Dermis microvascular lymphatic vessel endothelial cell (primary cell): ENCODE data around the gene LYZL1. TPM values are rescaled to one million over a fixed set of nuclear protein-coding genes. Genes with fewer than 3 reads are reported as not detected.
"Not testable (repeated sequence)": the region's sequence is repeated elsewhere in the genome, so short reads cannot be mapped to it uniquely, and the experiment has no call there.

Source experiments
- DNase-seq, 2 donors: peaks; one replicate each; pipeline versions ENCODE4 v3.0.0 to v3.0.0-alpha.2; 2010; ENCODE audit warnings: low read depth in 2 of 2
- total RNA-seq: library from RNA; depleted of rRNA; stranded (reverse); fragments of >200 nt; gene quantifications from 2 replicates; pipeline ENCODE4 v1.2.1, GENCODE V29; 2014

The LYZL1 gene
- total RNA-seq, 1 donor from 2014 or later = not detected

DNA sequence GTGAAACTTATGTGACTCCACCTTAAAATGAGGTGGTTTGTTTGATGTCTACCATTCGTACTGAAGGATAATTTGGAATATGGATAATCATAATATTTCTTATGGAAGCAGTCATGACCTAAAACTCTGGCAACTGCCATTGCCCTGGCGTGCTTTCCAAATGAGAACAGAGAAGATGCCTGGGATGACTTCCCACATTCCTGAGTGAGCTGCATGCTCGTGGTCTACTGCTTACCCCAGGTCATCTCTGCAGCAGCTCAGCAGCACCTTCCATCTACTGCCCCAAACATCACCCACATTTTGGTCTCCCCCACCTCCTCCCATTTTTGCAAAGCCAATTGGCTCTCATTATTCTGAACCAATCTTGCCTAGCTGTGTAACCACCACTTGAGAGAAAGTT, 40.1 kb downstream of the LYZL1 start:
- DNase-seq = no peak

DNA sequence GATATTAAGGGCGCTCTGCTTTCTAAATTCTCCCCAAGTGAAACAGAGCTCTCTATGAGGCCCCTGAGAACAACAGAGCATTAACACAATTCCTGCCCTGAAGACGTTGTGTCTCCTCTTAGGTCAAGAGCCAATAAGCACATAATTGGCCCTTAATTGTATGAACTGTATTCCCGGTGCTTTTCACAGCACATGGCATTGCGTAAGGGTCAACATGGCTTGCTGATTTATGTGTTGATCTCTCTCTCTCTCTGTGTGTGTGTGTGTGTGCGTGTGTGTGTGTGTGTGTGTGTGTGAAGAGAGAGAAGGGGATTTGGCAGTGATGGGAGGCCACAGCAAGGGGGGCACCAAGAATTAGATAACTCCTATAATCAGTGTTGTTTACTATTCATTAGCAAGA, 40.5 kb downstream of the LYZL1 start:
- no peak for DNase-seq

DNA sequence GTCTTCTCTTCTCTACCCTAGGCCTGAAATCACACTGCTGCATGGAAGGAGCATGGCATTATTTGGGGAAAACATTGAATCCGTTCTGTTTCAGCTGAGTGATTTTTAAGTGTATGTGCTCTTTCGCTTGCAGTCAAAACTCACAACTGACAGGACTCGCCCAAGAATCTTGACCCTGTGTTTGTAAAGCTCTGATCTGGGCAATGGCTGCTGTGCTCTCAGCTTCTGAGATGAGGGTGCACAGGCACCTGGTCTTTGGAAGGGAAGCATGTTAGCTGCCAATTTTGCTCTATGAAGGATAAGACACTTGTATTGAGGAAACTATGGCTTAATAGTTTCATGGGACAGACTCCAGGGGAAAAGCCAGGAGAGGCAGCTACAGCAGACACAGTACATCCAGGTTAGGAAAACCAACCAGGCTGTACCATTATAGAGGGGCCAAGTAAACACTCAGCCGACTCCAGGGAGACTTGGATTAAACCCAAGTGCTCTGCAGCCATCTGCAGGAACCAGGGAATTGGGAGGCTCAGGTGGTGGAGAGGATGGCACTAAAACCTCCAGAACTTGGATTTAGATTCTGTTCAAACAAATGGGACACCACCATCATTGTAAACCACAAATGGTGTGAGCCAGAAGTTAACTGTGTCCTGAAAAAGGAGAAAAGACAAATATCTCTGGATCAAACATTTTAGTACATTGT, 43.3 kb downstream of the LYZL1 start:
- DNase-seq = no peak

DNA sequence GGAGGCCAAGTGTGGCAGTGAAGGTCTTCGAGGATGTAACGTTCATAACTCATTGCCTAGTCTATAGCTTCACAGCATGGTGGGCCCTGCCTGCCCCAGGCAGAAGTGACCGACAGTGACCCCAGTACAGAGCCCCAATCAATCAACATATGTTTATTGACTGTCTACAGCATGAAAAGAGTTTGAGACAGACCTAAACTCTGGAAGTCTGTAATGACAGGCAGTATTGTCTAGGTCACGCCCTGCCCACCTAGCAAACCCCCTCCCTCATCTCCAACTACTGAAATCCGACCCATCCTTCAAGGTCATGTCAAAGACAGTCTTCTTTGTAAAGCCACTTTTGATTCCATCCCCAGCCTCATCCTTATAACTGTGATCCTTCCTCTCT, 43.9 kb downstream of the LYZL1 start:
- no peak for DNase-seq

DNA sequence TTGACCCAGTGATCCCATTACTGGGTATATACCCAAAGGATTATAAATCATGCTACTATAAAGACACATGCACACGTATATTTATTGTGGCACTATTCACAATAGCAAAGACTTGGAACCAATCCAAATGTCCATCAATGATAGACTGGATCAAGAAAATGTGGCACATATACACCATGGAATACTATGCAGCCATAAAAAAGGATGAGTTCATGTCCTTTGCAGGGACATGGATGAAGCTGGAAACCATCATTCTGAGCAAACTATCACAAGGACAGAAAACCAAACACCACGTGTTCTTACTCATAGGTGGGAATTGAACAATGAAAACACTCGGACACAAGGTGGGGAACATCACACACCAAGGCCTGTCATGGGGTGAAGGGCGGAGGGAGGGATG, 48.7 kb downstream of the LYZL1 start:
- not testable (repeated sequence) for DNase-seq

DNA sequence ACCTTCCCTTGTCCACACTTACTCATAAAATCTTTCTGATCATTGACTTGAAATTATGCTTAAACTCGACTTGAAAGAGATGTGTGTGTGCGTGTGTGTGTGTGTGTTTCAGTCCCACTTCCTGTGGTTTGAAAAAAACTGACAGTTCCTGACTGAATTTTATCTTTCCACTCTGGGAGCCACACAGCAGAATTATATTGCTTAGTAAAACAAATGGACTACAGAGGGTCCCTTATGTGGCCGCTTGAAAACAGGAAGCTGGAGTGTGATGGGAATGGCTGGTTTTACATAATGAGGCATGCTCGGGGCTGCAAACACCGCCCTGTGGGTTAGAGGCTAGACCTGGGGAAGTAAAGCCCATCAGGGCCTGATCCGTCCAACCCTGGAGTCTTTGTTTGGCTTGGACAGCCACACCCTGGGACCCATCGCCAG, 54.8 kb downstream of the LYZL1 start:
- DNase-seq = peak; percentile 20 to 63

DNA sequence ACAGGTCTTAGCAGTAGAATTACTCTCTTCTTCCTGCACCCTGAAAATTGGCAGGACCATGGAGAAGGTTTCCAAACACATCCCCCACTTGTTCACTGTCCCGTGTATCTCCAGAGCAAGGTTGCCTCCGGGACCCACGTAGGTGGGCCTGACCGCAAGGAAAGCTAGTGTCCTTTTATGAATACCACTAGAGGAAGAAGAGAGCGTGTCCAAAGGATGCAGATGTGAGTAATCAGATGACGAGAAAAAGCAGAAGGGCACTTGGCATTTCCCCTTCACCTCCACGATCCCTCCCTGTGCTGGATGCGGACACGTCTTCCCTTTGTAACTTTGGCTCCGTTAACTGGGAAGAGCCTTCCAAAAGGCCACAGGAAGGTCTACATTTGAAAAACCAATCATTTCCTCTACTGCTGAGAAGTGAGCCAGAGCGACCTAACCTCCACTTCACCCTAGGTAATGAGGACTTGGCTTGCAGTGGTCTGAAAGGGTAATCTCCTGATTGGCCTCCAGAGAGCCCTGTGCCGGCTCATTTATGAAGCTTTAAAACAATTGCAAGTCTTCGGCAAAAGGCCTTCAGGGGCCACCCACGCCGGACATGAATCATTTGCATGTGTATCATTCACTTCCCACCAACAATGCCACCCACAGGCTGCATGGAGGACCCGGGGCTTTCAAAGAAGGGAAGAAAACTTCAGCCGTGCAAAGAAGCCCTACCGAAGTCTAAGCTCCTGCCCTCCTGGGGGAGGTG, 55.4 kb downstream of the LYZL1 start:
- peak; percentile 58 to 88 for DNase-seq

DNA sequence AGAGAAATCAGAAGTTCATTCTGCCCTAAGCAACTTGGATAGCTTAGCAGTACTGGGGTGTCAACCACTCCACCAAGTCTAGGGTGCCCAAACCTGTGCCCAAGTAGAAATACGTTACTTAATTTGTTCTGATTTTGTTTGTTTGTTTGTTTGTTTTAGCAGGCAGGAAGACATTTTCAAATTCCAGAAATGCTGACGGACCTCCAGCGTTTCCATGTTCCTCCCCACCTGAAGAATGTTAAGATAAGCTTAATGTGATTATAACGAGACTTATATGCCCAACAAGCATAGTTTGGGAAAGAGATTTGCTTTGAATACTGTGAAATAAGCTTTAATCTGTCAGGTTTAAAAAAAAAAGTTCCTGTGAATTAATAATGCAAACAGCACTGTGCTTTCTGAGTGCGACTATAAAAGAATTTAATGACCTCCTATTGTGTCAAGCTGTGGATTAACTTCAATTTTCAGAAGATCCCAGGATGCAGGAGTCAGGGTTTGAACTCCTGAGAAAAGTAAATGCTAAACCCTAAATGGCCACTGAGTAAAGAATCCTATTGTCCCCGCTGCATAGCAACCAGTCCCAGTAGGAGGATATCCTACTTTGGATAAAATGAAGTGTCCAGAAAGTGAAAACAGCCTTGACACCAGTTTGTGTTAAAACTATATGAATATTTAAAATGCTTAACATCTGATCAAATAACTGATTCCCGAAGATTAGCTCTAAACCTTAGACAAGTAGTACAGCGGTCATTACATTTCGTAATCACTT, 56.5 kb downstream of the LYZL1 start:
- DNase-seq = no peak

DNA sequence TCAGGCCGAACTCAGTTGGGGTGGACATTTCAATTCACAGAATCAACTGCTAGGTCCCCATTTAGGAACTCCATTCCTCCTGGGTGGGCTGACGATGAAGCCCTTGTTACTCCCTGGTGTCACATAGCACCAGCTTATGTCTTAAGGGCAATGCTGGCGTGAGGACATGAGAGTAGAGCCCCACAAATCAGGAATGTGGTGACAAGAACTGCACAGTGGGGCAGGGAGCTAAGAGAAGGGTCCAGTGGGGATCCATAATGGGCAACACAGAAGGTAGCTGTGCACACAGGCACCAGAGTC, 57.0 kb downstream of the LYZL1 start:
- no peak for DNase-seq

DNA sequence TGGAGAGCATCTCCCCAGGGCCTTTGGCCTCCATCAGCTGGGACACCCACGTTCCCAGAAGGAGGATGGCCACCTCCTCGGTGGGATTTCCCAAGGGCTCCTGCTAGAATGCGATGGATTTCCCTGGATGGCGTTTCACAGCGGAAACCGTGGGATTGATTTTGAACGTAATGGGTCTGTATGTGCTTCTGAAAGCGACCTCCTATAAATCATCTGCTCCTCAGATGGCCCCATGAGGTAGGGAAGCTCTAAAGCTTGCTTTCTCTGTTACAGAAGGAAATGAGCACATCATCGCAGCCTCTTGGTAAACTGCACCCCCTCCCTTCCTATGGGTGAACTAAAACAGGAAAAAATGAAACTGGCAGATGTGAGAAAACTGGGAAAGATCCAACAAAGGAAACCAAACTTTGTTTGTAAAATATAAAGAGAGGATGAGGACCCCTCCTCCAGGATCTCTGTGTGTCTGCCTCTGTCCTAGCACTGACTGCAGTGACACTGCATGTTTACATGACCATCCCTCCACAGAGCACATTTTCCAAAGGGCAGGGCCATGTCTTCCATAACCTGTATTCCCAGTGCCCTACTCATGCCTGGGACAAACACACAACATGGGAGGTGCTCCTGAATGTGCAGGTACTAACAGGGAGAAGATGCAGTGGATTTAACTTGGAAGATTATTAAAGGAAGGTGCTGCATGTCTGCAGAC, 57.6 kb downstream of the LYZL1 start:
- DNase-seq = peak in 1 of 2 donors; percentile 25

DNA sequence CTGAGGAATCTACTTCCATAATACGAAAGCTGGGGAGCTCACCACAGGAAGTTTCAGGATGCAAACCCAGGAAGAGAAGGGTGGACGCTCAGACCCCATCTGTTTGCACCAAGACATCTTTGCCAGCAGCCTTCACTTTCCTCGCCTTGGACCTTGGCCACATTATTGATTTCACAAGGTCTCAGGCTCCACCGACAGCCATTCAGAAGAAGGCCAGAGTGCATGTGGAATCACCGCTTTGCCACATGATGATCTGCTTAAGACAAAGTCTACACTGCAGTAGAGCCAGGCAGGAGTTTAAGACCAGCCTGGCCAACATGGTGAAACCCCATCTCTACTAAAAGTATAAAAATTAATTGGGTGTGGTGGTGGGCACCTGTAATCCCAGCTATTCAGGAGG, 60.0 kb downstream of the LYZL1 start:
- DNase-seq = no peak

DNA sequence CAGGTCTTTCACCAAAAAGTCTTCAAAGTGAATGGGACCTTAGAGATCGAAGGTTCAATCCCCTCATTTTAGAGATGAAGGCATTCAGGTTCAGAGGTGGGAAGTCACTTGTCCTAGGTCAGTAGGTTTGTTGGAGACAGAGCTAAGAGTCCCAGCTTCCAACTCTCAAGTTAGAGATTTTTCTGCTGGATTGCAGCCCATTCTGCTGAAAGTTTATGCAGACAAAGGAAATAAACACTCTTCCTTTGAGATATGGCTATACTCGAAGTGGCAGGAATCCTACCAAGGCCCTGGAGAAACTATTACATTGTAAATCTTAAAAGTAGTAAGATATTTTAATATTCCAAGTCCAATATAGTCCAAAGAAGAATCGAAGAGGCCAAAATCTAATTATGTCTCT, 64.4 kb downstream of the LYZL1 start:
- no peak for DNase-seq

DNA sequence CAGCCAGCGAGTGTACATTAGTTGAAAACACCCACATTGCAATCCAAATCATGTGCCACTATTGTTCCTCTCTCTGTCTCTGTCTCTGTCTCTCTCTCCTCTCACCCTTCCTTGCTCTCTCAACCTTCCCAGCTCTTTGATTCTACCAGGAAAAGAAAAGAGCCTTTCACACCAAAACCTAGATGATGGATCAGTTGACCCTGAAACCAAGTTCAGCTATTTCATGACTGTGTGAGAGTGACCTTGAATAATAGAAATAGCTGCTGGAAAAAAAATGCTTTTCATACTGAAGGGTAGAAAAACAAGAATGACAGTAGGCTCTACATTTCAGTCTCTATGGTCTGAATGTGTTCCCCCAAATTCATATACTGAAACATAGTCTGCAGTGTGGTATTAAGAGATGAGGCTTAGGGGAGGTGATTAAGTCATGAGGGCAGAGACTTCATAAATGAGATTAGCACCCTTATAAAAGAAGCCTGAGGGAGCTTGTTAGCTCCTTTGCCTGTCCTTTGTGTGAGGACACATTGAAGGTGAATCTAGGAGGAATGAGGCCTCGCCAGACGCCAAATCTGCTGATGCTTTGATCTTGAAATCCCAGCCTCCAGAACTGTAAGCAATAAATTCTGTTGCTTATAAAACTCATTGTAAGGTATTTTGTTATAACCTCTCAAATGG, 65.2 kb downstream of the LYZL1 start:
- no peak for DNase-seq

DNA sequence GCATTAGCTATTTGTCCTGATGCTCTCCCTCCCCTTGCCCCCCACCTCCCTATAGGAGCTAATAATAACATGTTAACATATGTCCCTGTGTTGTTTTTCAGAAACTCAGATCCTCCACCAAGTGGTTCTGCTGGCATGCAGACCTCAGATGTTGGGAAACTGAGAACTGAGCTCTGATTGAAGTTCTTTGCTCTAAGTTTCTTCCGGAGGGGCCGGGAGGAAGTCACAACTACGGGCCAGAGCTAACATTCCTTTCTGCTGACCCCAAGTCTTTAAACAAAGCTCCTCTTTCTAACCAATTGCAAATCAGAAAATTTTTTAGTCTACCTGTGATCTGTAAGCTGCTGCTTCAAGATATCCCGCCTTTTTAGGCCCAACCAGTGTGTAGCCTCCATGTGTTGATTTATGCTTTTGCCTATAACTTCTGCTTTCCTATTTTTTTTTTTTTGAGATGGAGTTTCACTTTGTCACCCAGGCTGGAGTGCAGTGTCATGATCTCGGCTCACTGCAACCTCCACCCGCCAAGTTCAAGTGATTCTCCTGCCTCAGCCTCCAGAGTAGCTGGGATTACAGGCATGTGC, 66.6 kb downstream of the LYZL1 start:
- no peak for DNase-seq

DNA sequence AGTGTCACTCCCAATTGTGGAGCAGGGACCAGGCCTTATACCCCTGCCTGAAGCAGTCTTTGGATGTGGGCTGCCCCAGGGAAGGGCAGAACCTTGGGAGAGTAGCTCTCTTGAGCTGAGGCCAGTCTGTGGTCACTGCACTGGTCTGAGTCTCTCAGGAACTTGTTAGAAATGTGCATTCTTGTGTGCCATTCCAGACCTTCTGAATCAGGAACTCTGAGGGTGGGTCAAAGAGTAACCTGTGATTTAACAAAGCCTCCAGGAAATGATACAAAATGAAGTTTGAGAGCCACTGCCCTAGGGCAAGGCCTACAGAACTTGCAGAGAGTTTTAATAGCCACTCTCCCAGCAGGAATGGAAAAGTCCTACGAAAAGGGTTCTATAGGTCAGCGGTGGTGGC, 68.1 kb downstream of the LYZL1 start:
- no peak for DNase-seq

DNA sequence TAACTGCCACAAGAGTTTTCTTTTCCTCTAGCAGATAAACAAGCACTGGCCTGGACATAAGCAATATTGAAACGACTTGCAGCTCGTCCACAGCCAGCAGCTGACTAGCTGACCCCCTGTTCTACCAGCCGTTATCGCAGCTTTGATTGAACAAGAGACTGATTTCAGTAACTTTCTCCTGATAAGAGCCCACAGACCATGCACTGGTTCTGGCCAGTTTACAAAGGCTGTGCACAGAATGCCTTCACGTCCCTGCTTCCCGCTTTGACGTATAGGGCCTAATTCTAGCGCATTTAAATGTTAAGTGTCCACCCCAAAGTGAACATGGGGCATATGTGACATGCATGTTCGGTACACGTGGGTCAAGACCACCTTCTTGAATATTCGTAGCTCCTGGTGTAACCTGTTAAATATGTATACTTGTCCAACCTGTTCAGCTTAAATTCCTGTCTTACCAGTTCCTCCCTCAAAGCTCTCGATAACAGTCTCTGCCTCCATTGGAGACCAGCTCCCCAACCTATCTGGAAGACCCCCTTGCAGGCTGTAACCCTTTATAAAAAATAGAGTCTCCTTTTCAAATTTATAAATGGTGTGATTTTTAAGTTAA, 69.2 kb downstream of the LYZL1 start:
- DNase-seq = no peak

DNA sequence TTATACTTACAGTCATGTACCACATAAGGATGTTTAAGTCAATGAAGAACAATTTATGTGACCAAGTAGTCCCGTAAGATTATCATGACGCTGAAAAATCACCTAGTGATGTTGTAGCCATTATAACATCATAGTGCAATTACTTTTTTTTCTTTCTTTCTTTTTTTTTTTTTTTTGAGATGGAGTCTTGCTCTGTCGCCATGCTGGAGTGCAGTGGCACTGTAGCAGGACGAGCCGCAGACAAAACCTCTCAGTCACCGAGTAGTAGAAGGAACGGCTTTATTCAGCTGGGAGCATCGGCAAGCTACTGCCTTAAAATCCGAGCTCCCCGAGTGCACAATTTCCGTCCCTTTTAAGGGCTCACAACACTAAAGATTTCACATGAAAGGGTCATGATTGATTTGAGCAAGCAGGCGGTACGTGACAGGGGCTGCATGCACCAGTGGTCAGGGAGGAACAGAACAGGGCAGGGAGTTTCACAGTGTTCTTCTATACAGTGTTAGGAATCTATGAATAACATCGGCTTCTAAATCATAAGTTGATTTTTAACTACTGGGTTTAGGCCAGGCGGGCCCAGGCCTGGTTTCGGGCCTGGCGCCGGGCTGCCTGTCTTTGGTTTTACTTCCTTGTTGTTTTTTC, 71.5 kb downstream of the LYZL1 start:
- not testable (repeated sequence) for DNase-seq
